Activated CD8-positive, alpha-beta T cell treated with anti-CD3 and anti-CD28 coated beads for 36 hours (primary cell): ENCODE measurements around the gene SIRT5. TPM values are rescaled to one million over a fixed set of nuclear protein-coding genes. Genes with fewer than 3 reads are reported as not detected.

Experiments used
- ATAC-seq: fragments of 200-7000 bp; cut with Tn5 transposase; one replicate; pipeline ENCODE4 v1.10.0; 2021; ENCODE audit warnings: mild to moderate bottlenecking, moderate library complexity
- CTCF ChIA-PET: fragments of 350-600 bp; sonication (Branson Sonifier 250); formaldehyde crosslinking; loops from one replicate; lab custom pipeline; 2021; ENCODE audit warnings: antibody characterized with exemption; lab: Charles Lee
- POLR2A ChIA-PET: fragments of 350-600 bp; sonication (Branson Sonifier 250); formaldehyde crosslinking; loops from one replicate; lab custom pipeline; 2021; ENCODE audit warnings: antibody characterized with exemption; lab: Charles Lee
- DNase-seq: peaks from one replicate; pipeline ENCODE4 v3.0.0-alpha.2; 2020
- H3K27ac Mint-ChIP-seq: one replicate; pipeline ENCODE4 v1.8.0; 2021; ENCODE audit warnings: mild to moderate bottlenecking, mixed read lengths
- H3K27me3 Mint-ChIP-seq: one replicate; pipeline ENCODE4 v1.8.0; 2021; ENCODE audit warnings: mixed read lengths
- H3K36me3 Mint-ChIP-seq: one replicate; pipeline ENCODE4 v1.8.0; 2021; ENCODE audit warnings: low read depth, mixed read lengths
- H3K4me1 Mint-ChIP-seq: one replicate; pipeline ENCODE4 v1.8.0; 2021; ENCODE audit warnings: low read depth, mixed read lengths
- H3K4me3 Mint-ChIP-seq: one replicate; pipeline ENCODE4 v1.8.0; 2021; ENCODE audit warnings: mild to moderate bottlenecking, moderate library complexity, mixed read lengths
- H3K9me3 Mint-ChIP-seq: one replicate; pipeline ENCODE4 v1.8.0; 2021; ENCODE audit warnings: mixed read lengths
- intact Hi-C: fragments of 100-400 bp; cut with micrococcal nuclease; formaldehyde crosslinking; loops from one replicate; pipeline ENCODE4 v1.10.0; 2022
- total RNA-seq, 2 experiments: library from RNA; stranded (reverse); gene quantifications; one replicate each; pipeline ENCODE4 v1.2.3, GENCODE V29; 2021
- TF ChIP-seq, protein P1 (sequence below): fragments of 200-600 bp; IDR thresholded peaks from one replicate; pipeline ENCODE4 v1.8.0; 2022; ENCODE audit warnings: antibody characterized with exemption, mild to moderate bottlenecking

The SIRT5 gene
- total RNA-seq, 2 experiments from 2014 or later: 9.4 to 13.5 TPM

DNA sequence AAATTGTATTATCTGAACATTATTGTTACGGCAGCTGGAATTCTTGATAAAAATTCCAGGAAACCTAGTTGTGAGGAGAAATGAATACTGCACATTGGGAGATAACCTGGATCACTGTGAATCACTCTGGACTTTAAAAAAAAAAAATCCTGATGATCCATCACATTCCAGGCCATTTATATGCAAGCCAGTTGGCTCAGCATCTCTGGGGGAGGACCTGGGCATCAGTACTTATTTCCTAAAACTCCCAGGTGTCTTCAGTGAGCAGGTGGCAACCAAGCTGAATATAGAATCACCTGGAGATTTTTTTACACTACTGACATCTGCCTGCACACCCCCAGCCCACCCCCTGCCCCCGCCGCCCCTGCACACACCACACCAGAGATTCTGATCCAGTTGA lies 39.1 kb upstream of the SIRT5 start:
- ChIA-PET POLR2A (interaction anchor here (0.9 kb wide), 1 partner anchor 98 kb away, joined by 3 read pairs; no protein-coding TSS in a partner anchor), CTCF (interaction anchor here (0.7 kb wide), 1 partner anchor 198 kb away, joined by 3 read pairs; no protein-coding TSS in a partner anchor)
- intact Hi-C loops: no loop called here
- H3K9me3 Mint-ChIP-seq: no peaks in the 10 kb centered on the region
- ATAC-seq: no peak
- H3K4me1 Mint-ChIP-seq: no peaks in the 10 kb centered on the region
- TF ChIP-seq, protein P1, sequence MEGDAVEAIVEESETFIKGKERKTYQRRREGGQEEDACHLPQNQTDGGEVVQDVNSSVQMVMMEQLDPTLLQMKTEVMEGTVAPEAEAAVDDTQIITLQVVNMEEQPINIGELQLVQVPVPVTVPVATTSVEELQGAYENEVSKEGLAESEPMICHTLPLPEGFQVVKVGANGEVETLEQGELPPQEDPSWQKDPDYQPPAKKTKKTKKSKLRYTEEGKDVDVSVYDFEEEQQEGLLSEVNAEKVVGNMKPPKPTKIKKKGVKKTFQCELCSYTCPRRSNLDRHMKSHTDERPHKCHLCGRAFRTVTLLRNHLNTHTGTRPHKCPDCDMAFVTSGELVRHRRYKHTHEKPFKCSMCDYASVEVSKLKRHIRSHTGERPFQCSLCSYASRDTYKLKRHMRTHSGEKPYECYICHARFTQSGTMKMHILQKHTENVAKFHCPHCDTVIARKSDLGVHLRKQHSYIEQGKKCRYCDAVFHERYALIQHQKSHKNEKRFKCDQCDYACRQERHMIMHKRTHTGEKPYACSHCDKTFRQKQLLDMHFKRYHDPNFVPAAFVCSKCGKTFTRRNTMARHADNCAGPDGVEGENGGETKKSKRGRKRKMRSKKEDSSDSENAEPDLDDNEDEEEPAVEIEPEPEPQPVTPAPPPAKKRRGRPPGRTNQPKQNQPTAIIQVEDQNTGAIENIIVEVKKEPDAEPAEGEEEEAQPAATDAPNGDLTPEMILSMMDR: no peak
- no peak overlapping the region for H3K27ac Mint-ChIP-seq
- DNase-seq: no peak
- no peaks in the 10 kb centered on the region for H3K27me3 Mint-ChIP-seq
- H3K4me3 Mint-ChIP-seq: no peak overlapping the region
- no peaks in the 10 kb centered on the region for H3K36me3 Mint-ChIP-seq

DNA sequence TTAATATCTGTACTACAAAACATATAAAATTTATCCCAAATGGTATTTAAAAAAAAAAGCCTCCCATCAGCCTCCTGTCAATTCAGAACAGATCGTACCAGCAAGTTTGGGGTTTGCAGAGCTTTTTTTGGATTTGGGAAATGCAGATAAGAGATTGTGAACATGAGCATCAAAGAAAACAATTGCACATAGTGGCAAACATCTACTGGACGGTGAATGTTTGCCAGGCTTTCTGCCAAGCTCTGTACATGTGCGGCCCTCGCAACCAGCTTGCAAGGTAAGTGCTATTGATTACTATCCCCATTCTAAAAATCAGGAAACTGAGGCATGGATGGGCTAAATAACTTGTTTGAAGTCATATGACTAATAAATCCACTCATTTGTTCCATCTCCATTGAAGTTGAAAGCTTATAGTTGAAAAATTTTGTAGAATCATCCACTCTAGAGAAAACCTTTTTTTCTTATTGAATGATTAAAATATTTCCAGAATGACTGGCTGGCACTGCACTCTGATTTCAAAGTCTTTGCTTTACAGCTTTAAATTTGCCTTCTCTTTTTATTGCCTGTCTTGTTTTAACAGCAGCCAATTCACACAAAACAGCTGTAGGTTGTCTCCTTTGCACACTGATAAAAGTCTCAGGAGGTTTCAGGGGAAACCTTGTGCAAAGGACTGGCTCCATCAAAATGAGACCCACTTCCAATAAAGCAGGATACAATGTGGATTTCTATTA lies 37.4 kb upstream of the SIRT5 start:
- CTCF ChIA-PET: interaction anchor here (0.7 to 2.2 kb wide), 4 partner anchors 44 to 214 kb away, joined by 3 to 7 read pairs (median 4); no protein-coding TSS in a partner anchor

DNA sequence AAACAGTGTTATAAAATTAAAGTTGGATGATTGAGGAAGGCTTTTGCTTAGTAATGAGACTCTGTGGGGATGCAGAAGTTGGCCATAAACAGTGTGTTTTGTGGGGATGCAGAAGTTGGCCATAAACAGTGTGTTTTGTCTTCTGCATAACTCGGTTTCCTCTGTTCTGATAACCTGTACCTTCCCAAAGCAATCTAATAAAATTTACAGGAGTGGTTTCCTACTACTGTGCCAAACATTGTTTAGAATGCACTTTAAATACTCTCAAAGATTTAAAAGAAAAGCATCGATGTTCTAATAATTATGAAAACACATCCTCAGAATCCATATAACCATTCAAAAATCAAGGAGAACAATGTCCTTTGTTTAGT lies 36.9 kb upstream of the SIRT5 start:
- Mint-ChIP-seq H3K27me3 (no peaks in the 10 kb centered on the region), H3K9me3 (no peaks in the 10 kb centered on the region), H3K4me1 (no peaks in the 10 kb centered on the region), H3K4me3 (no peak overlapping the region), H3K36me3 (no peaks in the 10 kb centered on the region), H3K27ac (no peak overlapping the region)
- POLR2A ChIA-PET: no interaction called here
- ATAC-seq: no peak
- intact Hi-C loops: no loop called here
- DNase-seq: no peak
- TF ChIP-seq, protein P1: no peak
- CTCF ChIA-PET: interaction anchor here (1.1 to 2.2 kb wide), 6 partner anchors 16 to 215 kb away, joined by 3 to 7 read pairs (median 5); no protein-coding TSS in a partner anchor

More for the DNA sequence above, 37.4 kb upstream of the SIRT5 start:
- H3K4me1 Mint-ChIP-seq: no peaks in the 10 kb centered on the region
- H3K27me3 Mint-ChIP-seq: no peaks in the 10 kb centered on the region
- DNase-seq (no peak), ATAC-seq (no peak)
- no peaks in the 10 kb centered on the region for H3K9me3 Mint-ChIP-seq
- no peaks in the 10 kb centered on the region for H3K36me3 Mint-ChIP-seq
- H3K4me3 Mint-ChIP-seq: no peak overlapping the region
- intact Hi-C loops: no loop called here
- POLR2A ChIA-PET: no interaction called here
- TF ChIP-seq, protein P1: no peak
- H3K27ac Mint-ChIP-seq: no peak overlapping the region

DNA sequence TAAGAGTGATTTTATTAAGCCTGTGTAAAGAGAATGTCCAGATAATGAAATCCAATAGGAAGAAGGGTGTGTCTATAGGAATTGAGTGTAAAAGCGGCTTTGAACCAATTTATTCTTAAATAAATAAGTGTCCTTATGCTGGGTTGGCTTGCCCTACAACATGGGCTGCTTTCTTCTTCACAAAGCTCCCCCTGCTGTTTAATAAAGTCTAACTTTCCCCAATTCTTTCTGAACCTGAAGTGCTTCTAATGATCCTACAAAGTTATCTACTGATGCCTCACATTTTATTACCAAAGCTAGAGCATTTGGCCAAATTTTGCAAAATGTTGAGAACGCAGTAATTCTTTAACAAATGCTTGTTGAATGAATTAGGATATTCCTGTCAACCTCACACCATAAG lies 36.3 kb upstream of the SIRT5 start:
- ATAC-seq: no peak
- no peaks in the 10 kb centered on the region for H3K4me1 Mint-ChIP-seq
- H3K27me3 Mint-ChIP-seq: no peaks in the 10 kb centered on the region
- intact Hi-C loops: no loop called here
- CTCF ChIA-PET: interaction anchor here (0.6 to 2.2 kb wide), 7 partner anchors 15 to 216 kb away, joined by 3 to 7 read pairs (median 4); no protein-coding TSS in a partner anchor
- POLR2A ChIA-PET: no interaction called here
- H3K4me3 Mint-ChIP-seq: no peak overlapping the region
- H3K27ac Mint-ChIP-seq: no peak overlapping the region
- no peaks in the 10 kb centered on the region for H3K9me3 Mint-ChIP-seq
- TF ChIP-seq, protein P1: no peak
- no peaks in the 10 kb centered on the region for H3K36me3 Mint-ChIP-seq
- DNase-seq: no peak

DNA sequence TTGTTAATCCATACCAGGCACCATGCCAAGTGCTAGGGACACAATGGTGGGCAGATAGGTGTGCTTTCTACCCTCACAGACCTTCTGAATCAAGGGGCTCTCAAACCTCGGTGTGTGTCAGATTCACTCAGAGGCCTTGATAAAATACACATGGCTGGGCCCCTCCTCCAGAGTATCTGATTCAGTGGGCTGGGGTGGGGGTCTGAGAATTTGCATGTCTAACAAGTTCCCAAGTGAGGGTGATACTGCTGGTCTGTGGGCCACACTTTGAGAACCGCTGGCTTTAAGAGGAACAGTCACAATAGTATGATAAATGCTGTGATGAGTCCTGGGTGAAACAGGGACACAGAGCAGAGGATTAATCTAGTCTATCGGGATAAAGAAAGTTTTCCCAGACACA lies 35.8 kb upstream of the SIRT5 start:
- POLR2A ChIA-PET: interaction anchor here (0.6 kb wide), 1 partner anchor 718 kb away, joined by 3 read pairs; no protein-coding TSS in a partner anchor
- ATAC-seq (no peak), DNase-seq (no peak)
- H3K27me3 Mint-ChIP-seq: no peaks in the 10 kb centered on the region
- H3K4me1 Mint-ChIP-seq: no peaks in the 10 kb centered on the region
- intact Hi-C loops: no loop called here
- no peak overlapping the region for H3K27ac Mint-ChIP-seq
- H3K4me3 Mint-ChIP-seq: no peak overlapping the region
- TF ChIP-seq, protein P1: no peak
- H3K36me3 Mint-ChIP-seq: no peaks in the 10 kb centered on the region
- CTCF ChIA-PET: interaction anchor here (0.6 to 1.4 kb wide), 6 partner anchors 15 to 203 kb away, joined by 3 to 7 read pairs (median 4); no protein-coding TSS in a partner anchor
- no peaks in the 10 kb centered on the region for H3K9me3 Mint-ChIP-seq
